Keratinocyte (primary cell): ENCODE measurements around the gene SLK.

Experiments
- EZH2 ChIP-seq: IDR thresholded peaks from one replicate; pipeline ENCODE4 v1.6.1; 2012; ENCODE audit warnings: inconsistent platforms, mild to moderate bottlenecking, low read length, moderate library complexity
- TF ChIP-seq, protein P1 (sequence below), 3 experiments: IDR thresholded peaks in 1 of 3; conservative IDR thresholded peaks in 1 of 3; optimal IDR thresholded peaks in 1 of 3; 2 replicates in 2 of 3; 3 replicates in 1 of 3; pipeline versions ENCODE3 to v1.5.1; 2011; ENCODE audit warnings: low read length in 3 of 3, mild to moderate bottlenecking in 3 of 3, moderate library complexity in 2 of 3, control low read depth in 1 of 3, inconsistent platforms in 1 of 3; ENCODE audit not compliant: insufficient read depth in 2 of 3; ENCODE audit errors: extremely low read depth in 1 of 3

DNA sequence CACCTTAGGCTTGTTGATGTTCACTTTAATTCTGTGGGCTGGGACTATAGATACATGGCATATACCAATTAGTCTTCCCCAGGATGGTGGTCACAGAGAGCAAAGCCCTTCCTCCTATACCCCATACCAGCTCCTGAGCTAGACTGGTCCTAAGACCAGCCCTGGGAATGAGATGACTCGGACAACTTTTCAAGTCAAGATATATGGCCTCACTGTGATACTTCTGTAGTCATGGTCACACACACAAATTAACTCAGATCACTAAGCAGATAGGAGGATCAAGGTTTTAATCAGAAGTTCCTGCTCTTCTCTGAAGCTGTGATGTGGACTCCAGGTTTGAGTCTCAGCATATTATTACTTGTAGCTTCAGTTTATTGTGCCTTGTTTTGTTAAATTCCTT lies 53.1 kb downstream of the SLK start:
- TF ChIP-seq, protein P1, sequence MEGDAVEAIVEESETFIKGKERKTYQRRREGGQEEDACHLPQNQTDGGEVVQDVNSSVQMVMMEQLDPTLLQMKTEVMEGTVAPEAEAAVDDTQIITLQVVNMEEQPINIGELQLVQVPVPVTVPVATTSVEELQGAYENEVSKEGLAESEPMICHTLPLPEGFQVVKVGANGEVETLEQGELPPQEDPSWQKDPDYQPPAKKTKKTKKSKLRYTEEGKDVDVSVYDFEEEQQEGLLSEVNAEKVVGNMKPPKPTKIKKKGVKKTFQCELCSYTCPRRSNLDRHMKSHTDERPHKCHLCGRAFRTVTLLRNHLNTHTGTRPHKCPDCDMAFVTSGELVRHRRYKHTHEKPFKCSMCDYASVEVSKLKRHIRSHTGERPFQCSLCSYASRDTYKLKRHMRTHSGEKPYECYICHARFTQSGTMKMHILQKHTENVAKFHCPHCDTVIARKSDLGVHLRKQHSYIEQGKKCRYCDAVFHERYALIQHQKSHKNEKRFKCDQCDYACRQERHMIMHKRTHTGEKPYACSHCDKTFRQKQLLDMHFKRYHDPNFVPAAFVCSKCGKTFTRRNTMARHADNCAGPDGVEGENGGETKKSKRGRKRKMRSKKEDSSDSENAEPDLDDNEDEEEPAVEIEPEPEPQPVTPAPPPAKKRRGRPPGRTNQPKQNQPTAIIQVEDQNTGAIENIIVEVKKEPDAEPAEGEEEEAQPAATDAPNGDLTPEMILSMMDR (optimal IDR thresholded peaks at IDR 0.05 in 1 of 3, IDR thresholded peaks at IDR 0.05 in 1 of 3, conservative IDR thresholded peaks at IDR 0.05 in 1 of 3; ENCODE audit: extremely low read depth in 1 of 3, insufficient read depth in 2 of 3, low read length in 3 of 3) = no peak
- TF ChIP-seq EZH2 = no peak
